ENCODE results near the gene TRPT1. TPM values are rescaled to one million over a fixed set of nuclear protein-coding genes. Genes with fewer than 3 reads are reported as not detected.

The TRPT1 gene
- total RNA-seq, 1 donor from 2014 or later = 29.4 TPM

DNA sequence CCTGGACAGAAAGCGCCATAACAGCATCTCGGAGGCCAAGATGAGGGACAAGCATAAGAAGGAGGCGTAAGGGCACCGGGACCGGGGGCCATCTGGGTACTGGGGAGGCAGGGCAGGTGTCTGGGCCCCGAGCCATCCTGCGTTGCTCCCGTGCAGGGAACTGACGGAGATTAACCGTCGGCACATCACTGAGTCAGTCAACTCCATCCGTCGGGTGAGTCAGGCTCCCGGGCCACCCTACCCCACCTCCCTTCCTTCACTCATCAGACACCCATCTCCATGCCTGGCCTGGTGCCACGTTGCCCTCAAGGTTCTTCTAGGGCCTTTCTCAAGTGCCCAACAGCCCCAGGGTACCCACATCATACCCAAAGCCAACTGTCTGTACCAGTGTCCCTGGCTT lies 40.4 kb upstream of the TRPT1 start:
- peaks cover 22% of the 10 kb centered on the region for H4K20me1 ChIP-seq (ENCODE audit: insufficient read depth, low read length)
- no peaks in the 10 kb centered on the region for H3K9me3 Mint-ChIP-seq (ENCODE audit: unreplicated experiment)
- H3K4me2 ChIP-seq (ENCODE audit: low read length) = no peak overlapping the region
- no peak overlapping the region for H3K4me3 Mint-ChIP-seq (ENCODE audit: unreplicated experiment)
- peaks cover 19% of the 10 kb centered on the region for H3K4me1 Mint-ChIP-seq (ENCODE audit: low read depth, unreplicated experiment)
- H3K27ac Mint-ChIP-seq (ENCODE audit: unreplicated experiment) = no peak overlapping the region
- H3K4me3 ChIP-seq (ENCODE audit: insufficient read depth, low read depth, low read length) = no peak overlapping the region
- no peak overlapping the region for H3K27ac ChIP-seq (ENCODE audit: low read depth, low read length)
- no peaks in the 10 kb centered on the region for H3K9me3 ChIP-seq (ENCODE audit: insufficient read depth, low read depth, low read length)
- no peaks in the 10 kb centered on the region for H3K79me2 ChIP-seq (ENCODE audit: insufficient read depth, low read length)
- TF ChIP-seq, protein P1, sequence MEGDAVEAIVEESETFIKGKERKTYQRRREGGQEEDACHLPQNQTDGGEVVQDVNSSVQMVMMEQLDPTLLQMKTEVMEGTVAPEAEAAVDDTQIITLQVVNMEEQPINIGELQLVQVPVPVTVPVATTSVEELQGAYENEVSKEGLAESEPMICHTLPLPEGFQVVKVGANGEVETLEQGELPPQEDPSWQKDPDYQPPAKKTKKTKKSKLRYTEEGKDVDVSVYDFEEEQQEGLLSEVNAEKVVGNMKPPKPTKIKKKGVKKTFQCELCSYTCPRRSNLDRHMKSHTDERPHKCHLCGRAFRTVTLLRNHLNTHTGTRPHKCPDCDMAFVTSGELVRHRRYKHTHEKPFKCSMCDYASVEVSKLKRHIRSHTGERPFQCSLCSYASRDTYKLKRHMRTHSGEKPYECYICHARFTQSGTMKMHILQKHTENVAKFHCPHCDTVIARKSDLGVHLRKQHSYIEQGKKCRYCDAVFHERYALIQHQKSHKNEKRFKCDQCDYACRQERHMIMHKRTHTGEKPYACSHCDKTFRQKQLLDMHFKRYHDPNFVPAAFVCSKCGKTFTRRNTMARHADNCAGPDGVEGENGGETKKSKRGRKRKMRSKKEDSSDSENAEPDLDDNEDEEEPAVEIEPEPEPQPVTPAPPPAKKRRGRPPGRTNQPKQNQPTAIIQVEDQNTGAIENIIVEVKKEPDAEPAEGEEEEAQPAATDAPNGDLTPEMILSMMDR (IDR thresholded peaks at IDR 0.05; ENCODE audit: insufficient read depth, low read depth, low read length) = no peak
- TF ChIP-seq EZH2 (IDR thresholded peaks at IDR 0.05; ENCODE audit: insufficient read depth, low read length) = no peak
- H3K27me3 ChIP-seq (ENCODE audit: insufficient read depth, low read length) = no peaks in the 10 kb centered on the region
- H3K36me3 ChIP-seq (ENCODE audit: insufficient read depth, low read length) = peaks cover 11% of the 10 kb centered on the region
- H3K27me3 Mint-ChIP-seq (ENCODE audit: low read depth, unreplicated experiment) = no peaks in the 10 kb centered on the region
- H3K4me1 ChIP-seq (ENCODE audit: insufficient read depth, low read length) = peaks cover 37% of the 10 kb centered on the region
- no peak for FAIRE-seq
- H3K9ac ChIP-seq (ENCODE audit: low read length) = no peak overlapping the region
- peaks cover 8% of the 10 kb centered on the region for H3K36me3 Mint-ChIP-seq (ENCODE audit: low read depth, unreplicated experiment)
- H2AFZ ChIP-seq (ENCODE audit: low read depth, low read length) = no peak overlapping the region
- no peak for DNase-seq (ENCODE audit: low read depth)

DNA sequence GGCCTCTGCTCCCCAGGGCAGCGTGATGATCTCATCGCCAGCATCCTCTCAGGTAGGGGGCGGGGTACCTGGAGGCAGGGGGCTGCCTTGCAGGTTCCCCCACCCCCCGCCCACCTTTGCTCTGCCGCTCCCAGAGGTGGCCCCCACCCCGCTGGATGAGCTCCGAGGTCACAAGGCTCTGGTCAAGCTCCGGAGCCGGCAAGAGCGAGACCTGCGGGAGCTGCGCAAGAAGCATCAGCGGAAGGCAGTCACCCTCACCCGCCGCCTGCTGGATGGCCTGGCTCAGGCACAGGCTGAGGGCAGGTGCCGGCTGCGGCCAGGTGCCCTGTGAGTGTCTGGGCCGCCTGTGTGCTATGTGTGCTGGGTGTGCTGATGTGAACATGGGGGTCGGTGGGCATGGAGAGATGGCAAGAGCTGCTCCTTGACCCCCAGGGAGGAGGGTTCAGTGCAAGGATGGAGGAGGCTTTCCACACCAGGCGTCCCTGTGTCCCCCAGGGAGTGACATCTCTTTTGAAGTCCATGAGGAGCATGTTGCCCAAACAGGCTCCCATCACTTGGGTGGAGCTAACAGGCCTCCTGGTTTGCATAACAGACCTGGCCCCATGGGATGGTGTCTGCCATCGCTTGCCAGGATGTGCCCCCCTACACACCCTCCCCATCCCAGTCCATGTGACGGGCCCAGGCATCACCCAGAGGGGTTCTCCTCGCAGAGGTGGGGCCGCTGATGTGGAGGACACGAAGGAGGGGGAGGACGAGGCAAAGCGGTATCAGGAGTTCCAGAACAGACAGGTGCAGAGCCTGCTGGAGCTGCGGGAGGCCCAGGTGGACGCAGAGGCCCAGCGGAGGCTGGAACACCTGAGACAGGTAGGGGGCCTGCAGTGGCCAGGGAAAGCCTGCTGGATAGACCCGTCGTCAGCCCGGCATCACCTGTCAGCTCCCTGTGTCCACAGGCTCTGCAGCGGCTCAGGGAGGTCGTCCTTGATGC lies 39.5 kb upstream of the TRPT1 start:
- Histone ChIP-seq H3K4me3 (ENCODE audit: insufficient read depth, low read depth, low read length) (no peak overlapping the region), H2AFZ (ENCODE audit: low read depth, low read length) (no peak overlapping the region), H3K27me3 (ENCODE audit: insufficient read depth, low read length) (no peaks in the 10 kb centered on the region), H3K9me3 (ENCODE audit: insufficient read depth, low read depth, low read length) (no peaks in the 10 kb centered on the region), H3K4me2 (ENCODE audit: low read length) (no peak overlapping the region), H3K4me1 (ENCODE audit: insufficient read depth, low read length) (peaks cover 33% of the 10 kb centered on the region), H4K20me1 (ENCODE audit: insufficient read depth, low read length) (peaks cover 22% of the 10 kb centered on the region), H3K27ac (ENCODE audit: low read depth, low read length) (no peak overlapping the region), H3K9ac (ENCODE audit: low read length) (no peak overlapping the region), H3K36me3 (ENCODE audit: insufficient read depth, low read length) (peaks cover 11% of the 10 kb centered on the region), H3K79me2 (ENCODE audit: insufficient read depth, low read length) (no peaks in the 10 kb centered on the region)
- DNase-seq (ENCODE audit: low read depth) (no peak), FAIRE-seq (no peak)
- no peak overlapping the region for H3K4me3 Mint-ChIP-seq (ENCODE audit: unreplicated experiment)
- peaks cover 19% of the 10 kb centered on the region for H3K4me1 Mint-ChIP-seq (ENCODE audit: low read depth, unreplicated experiment)
- H3K27me3 Mint-ChIP-seq (ENCODE audit: low read depth, unreplicated experiment) = no peaks in the 10 kb centered on the region
- peaks cover 11% of the 10 kb centered on the region for H3K36me3 Mint-ChIP-seq (ENCODE audit: low read depth, unreplicated experiment)
- H3K9me3 Mint-ChIP-seq (ENCODE audit: unreplicated experiment) = no peaks in the 10 kb centered on the region
- no peak overlapping the region for H3K27ac Mint-ChIP-seq (ENCODE audit: unreplicated experiment)
- TF ChIP-seq EZH2 (IDR thresholded peaks at IDR 0.05; ENCODE audit: insufficient read depth, low read length) = no peak

DNA sequence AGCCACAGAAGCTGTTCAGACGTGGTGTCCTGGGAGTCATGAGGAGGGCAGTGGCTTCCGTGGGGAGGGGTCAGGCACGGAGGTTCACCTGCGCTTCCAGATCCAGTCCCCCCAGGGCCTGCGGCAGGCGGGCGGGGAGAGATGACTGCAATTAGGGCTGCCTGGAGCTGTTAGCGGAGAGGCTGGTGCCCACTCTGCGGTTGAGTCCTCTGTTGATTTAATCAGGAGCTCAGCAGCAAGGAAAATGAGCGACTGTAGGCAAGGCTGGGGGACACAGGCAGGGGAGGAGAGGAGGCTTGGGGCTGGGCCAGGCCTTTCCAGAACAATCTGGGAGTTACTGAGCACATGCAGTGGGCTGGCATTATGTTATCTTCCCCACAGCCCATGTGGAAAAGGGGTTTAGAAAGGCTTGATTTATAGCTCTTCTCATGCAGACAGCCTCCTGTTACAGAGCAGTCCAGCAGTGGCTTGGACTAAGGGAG lies 38.4 kb upstream of the TRPT1 start:
- Histone ChIP-seq H3K4me3 (ENCODE audit: insufficient read depth, low read depth, low read length) (no peak overlapping the region), H3K27ac (ENCODE audit: low read depth, low read length) (no peak overlapping the region), H3K36me3 (ENCODE audit: insufficient read depth, low read length) (peaks cover 14% of the 10 kb centered on the region), H3K9me3 (ENCODE audit: insufficient read depth, low read depth, low read length) (no peaks in the 10 kb centered on the region), H2AFZ (ENCODE audit: low read depth, low read length) (no peak overlapping the region), H3K4me2 (ENCODE audit: low read length) (no peak overlapping the region), H3K9ac (ENCODE audit: low read length) (no peak overlapping the region), H3K27me3 (ENCODE audit: insufficient read depth, low read length) (no peaks in the 10 kb centered on the region), H4K20me1 (ENCODE audit: insufficient read depth, low read length) (peaks cover 31% of the 10 kb centered on the region), H3K79me2 (ENCODE audit: insufficient read depth, low read length) (no peaks in the 10 kb centered on the region), H3K4me1 (ENCODE audit: insufficient read depth, low read length) (peaks cover 31% of the 10 kb centered on the region)
- no peak for FAIRE-seq
- H3K4me1 Mint-ChIP-seq (ENCODE audit: low read depth, unreplicated experiment) = peaks cover 19% of the 10 kb centered on the region
- peak overlapping the region; percentile 54 for H3K4me3 Mint-ChIP-seq (ENCODE audit: unreplicated experiment)
- peaks cover 2% of the 10 kb centered on the region for H3K9me3 Mint-ChIP-seq (ENCODE audit: unreplicated experiment)
- TF ChIP-seq, protein P1 (IDR thresholded peaks at IDR 0.05; ENCODE audit: insufficient read depth, low read depth, low read length) = no peak
- TF ChIP-seq EZH2 (IDR thresholded peaks at IDR 0.05; ENCODE audit: insufficient read depth, low read length) = no peak
- no peak overlapping the region for H3K27ac Mint-ChIP-seq (ENCODE audit: unreplicated experiment)
- H3K36me3 Mint-ChIP-seq (ENCODE audit: low read depth, unreplicated experiment) = peaks cover 22% of the 10 kb centered on the region
- H3K27me3 Mint-ChIP-seq (ENCODE audit: low read depth, unreplicated experiment) = no peaks in the 10 kb centered on the region
- no peak for DNase-seq (ENCODE audit: low read depth)
